Spleen (tissue), 7 donors: ENCODE results near the gene HECW1.

ENCODE experiments used
- POLR2A ChIP-seq, 3 donors: fragments of 450-650 bp; IDR thresholded peaks; one replicate each; pipeline ENCODE4 v1.5.1; 2017; ENCODE audit warnings: antibody characterized with exemption in 3 of 3, mild to moderate bottlenecking in 1 of 3
- POLR2AphosphoS5 ChIP-seq, 3 donors: sonication (generic); formaldehyde crosslinking; IDR thresholded peaks; one replicate each; pipeline ENCODE4 v1.5.1; 2017; ENCODE audit warnings: antibody characterized with exemption in 3 of 3
- TF ChIP-seq, protein P1 (sequence below), 11 experiments: fragments of 200-600 bp in 7 of 11; fragments of 450-650 bp in 4 of 11; sonication (generic) in 4 of 11; IDR thresholded peaks in 8 of 11; conservative IDR thresholded peaks in 3 of 11; 1 replicate in 7 of 11; 2 replicates in 4 of 11; pipeline versions ENCODE4 v1.4.0 to v1.8.0; 2016 to 2021; ENCODE audit warnings: antibody characterized with exemption in 11 of 11, inconsistent platforms in 4 of 11, mild to moderate bottlenecking in 1 of 11
- donor health status: DM: no; HTN: no; CAD: no; lungs with moderate emphysema.
- donor health status: DM: no; HTN: no; CAD: no.
- donor health status: DM: no; HTN: no; CAD: no.

GRCh38 chr7:43104874-43105520 is 7.5 kb upstream of the HECW1 start:
- TF ChIP-seq, protein P1, sequence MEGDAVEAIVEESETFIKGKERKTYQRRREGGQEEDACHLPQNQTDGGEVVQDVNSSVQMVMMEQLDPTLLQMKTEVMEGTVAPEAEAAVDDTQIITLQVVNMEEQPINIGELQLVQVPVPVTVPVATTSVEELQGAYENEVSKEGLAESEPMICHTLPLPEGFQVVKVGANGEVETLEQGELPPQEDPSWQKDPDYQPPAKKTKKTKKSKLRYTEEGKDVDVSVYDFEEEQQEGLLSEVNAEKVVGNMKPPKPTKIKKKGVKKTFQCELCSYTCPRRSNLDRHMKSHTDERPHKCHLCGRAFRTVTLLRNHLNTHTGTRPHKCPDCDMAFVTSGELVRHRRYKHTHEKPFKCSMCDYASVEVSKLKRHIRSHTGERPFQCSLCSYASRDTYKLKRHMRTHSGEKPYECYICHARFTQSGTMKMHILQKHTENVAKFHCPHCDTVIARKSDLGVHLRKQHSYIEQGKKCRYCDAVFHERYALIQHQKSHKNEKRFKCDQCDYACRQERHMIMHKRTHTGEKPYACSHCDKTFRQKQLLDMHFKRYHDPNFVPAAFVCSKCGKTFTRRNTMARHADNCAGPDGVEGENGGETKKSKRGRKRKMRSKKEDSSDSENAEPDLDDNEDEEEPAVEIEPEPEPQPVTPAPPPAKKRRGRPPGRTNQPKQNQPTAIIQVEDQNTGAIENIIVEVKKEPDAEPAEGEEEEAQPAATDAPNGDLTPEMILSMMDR (IDR thresholded peaks at IDR 0.05 in 8 of 11, conservative IDR thresholded peaks at IDR 0.05 in 3 of 11), result no peak
- TF ChIP-seq POLR2A (IDR thresholded peaks at IDR 0.05) (no peak), POLR2AphosphoS5 (IDR thresholded peaks at IDR 0.05) (no peak)
